ENCODE data around the gene COG6.

COG6 gene

GRCh38 chr13:39684531-39685137 is 29.2 kb downstream of the COG6 start:
- H3K4me2 ChIP-seq (ENCODE audit: low read depth, low read length, poor library complexity, severe bottlenecking), result no peak overlapping the region
- H3K9ac ChIP-seq (ENCODE audit: low read depth, low read length, poor library complexity, severe bottlenecking), result no peak overlapping the region
- no peaks in the 10 kb centered on the region for H3K4me1 ChIP-seq (ENCODE audit: insufficient read depth, low read length, poor library complexity, severe bottlenecking)
- peaks cover 42% of the 10 kb centered on the region; the same call in 1 of the 2 replicates for H3K36me3 ChIP-seq (ENCODE audit: insufficient read depth, low read length)
- H2AFZ ChIP-seq (ENCODE audit: low read length), result no peak overlapping the region
- H3K9me2 ChIP-seq (replicated peaks; ENCODE audit: low read depth, low read length), result no peaks in the 10 kb centered on the region
- H3K4me3 ChIP-seq (ENCODE audit: low read length, poor library complexity, severe bottlenecking), result no peak overlapping the region
- H3K9me3 ChIP-seq (ENCODE audit: insufficient read depth, low read depth, low read length), result no peaks in the 10 kb centered on the region
- H3K27me3 ChIP-seq (ENCODE audit: insufficient read depth, low read length, poor library complexity, severe bottlenecking), result no peaks in the 10 kb centered on the region
- no peaks in the 10 kb centered on the region for H4K20me1 ChIP-seq (ENCODE audit: insufficient read depth, low read length, poor library complexity, severe bottlenecking)
- H3F3A ChIP-seq (ENCODE audit: low read depth), result no peaks in the 10 kb centered on the region
- TF ChIP-seq CTCF (conservative IDR thresholded peaks at IDR 0.05; ENCODE audit: low read length), result peak; percentile 60
- TF ChIP-seq EZH2phosphoT487 (IDR thresholded peaks at IDR 0.05; ENCODE audit: borderline replicate concordance), result no peak
- no peaks in the 10 kb centered on the region for H3K79me2 ChIP-seq (ENCODE audit: insufficient read depth, low read length)

- H3K9ac ChIP-seq (ENCODE audit: low read depth, low read length, poor library complexity, severe bottlenecking), result no peak overlapping the region
- no peak overlapping the region for H3K4me3 ChIP-seq (ENCODE audit: low read length, poor library complexity, severe bottlenecking)
- H2AFZ ChIP-seq (ENCODE audit: low read length), result no peak overlapping the region
- H3K4me1 ChIP-seq (ENCODE audit: insufficient read depth, low read length, poor library complexity, severe bottlenecking), result no peaks in the 10 kb centered on the region
- H3K9me3 ChIP-seq (ENCODE audit: insufficient read depth, low read depth, low read length), result no peaks in the 10 kb centered on the region
- H3F3A ChIP-seq (ENCODE audit: low read depth), result no peaks in the 10 kb centered on the region
- no peaks in the 10 kb centered on the region for H4K20me1 ChIP-seq (ENCODE audit: insufficient read depth, low read length, poor library complexity, severe bottlenecking)
- H3K36me3 ChIP-seq (ENCODE audit: insufficient read depth, low read length), result peaks cover 35% of the 10 kb centered on the region; the same call in 1 of the 2 replicates
- no peaks in the 10 kb centered on the region for H3K9me2 ChIP-seq (replicated peaks; ENCODE audit: low read depth, low read length)
- H3K27me3 ChIP-seq (ENCODE audit: insufficient read depth, low read length, poor library complexity, severe bottlenecking), result no peaks in the 10 kb centered on the region
- no peak for TF ChIP-seq EZH2phosphoT487 (IDR thresholded peaks at IDR 0.05; ENCODE audit: borderline replicate concordance)
- no peak for TF ChIP-seq CTCF (conservative IDR thresholded peaks at IDR 0.05; ENCODE audit: low read length)
- no peak overlapping the region for H3K4me2 ChIP-seq (ENCODE audit: low read depth, low read length, poor library complexity, severe bottlenecking)
- no peaks in the 10 kb centered on the region for H3K79me2 ChIP-seq (ENCODE audit: insufficient read depth, low read length)
Observed at GRCh38 chr13:39685652-39686051, 30.2 kb downstream of the COG6 start.

GRCh38 chr13:39688278-39688677 is 32.8 kb downstream of the COG6 start:
- TF ChIP-seq CTCF (conservative IDR thresholded peaks at IDR 0.05; ENCODE audit: low read length), result no peak
- no peak for TF ChIP-seq EZH2phosphoT487 (IDR thresholded peaks at IDR 0.05; ENCODE audit: borderline replicate concordance)
- H3K27me3 ChIP-seq (ENCODE audit: insufficient read depth, low read length, poor library complexity, severe bottlenecking), result no peaks in the 10 kb centered on the region
- H3K4me2 ChIP-seq (ENCODE audit: low read depth, low read length, poor library complexity, severe bottlenecking), result no peak overlapping the region

More at GRCh38 chr13:39688278-39688677, 32.8 kb downstream of the COG6 start:
- Histone ChIP-seq H3K9ac (ENCODE audit: low read depth, low read length, poor library complexity, severe bottlenecking) (no peak overlapping the region), H4K20me1 (ENCODE audit: insufficient read depth, low read length, poor library complexity, severe bottlenecking) (no peaks in the 10 kb centered on the region), H3K4me3 (ENCODE audit: low read length, poor library complexity, severe bottlenecking) (no peak overlapping the region), H3K9me2 (replicated peaks; ENCODE audit: low read depth, low read length) (no peaks in the 10 kb centered on the region), H3K4me1 (ENCODE audit: insufficient read depth, low read length, poor library complexity, severe bottlenecking) (no peaks in the 10 kb centered on the region), H3K36me3 (ENCODE audit: insufficient read depth, low read length) (peaks cover 20% of the 10 kb centered on the region; the same call in 1 of the 2 replicates), H3K79me2 (ENCODE audit: insufficient read depth, low read length) (no peaks in the 10 kb centered on the region), H2AFZ (ENCODE audit: low read length) (no peak overlapping the region), H3K9me3 (ENCODE audit: insufficient read depth, low read depth, low read length) (no peaks in the 10 kb centered on the region), H3F3A (ENCODE audit: low read depth) (no peaks in the 10 kb centered on the region)

All from Loucy (cell line).